A673 (cell line): ENCODE results near the gene TSR2. TPM values are rescaled to one million over a fixed set of nuclear protein-coding genes. Genes with fewer than 3 reads are reported as not detected.

Source experiments
- BruUV-seq: library from RNA; stranded (reverse); fragments of 400-500 nt; replicated peaks from 2 replicates; lab custom pipeline; 2021; lab: Mats Ljungman, UMichigan
- CTCF ChIA-PET: fragments of 300-600 bp; sonication (Branson Sonifier 250); formaldehyde crosslinking; loops from one replicate; lab custom pipeline; 2022; ENCODE audit warnings: antibody characterized with exemption; lab: Charles Lee
- POLR2A ChIA-PET: fragments of 300-600 bp; sonication (Branson Sonifier 250); formaldehyde crosslinking; loops from one replicate; lab custom pipeline; 2022; ENCODE audit warnings: antibody characterized with exemption; ENCODE audit not compliant: low non-redundant PET; lab: Charles Lee
- DNase-seq: peaks from one replicate; pipeline ENCODE4 v3.0.0-alpha.2; 2015; ENCODE audit warnings: low spot score
- H3K27ac ChIP-seq: fragments of 200-600 bp; sonication (generic); 2 replicates; pipeline ENCODE4 v1.5.1; 2016; ENCODE audit warnings: mixed run types, low read depth, mild to moderate bottlenecking, mixed read lengths, antibody characterized with exemption, low read length; ENCODE audit not compliant: poor library complexity, severe bottlenecking
- H3K27me3 ChIP-seq: fragments of 200-600 bp; sonication (generic); replicated peaks from 2 replicates; pipeline ENCODE4 v1.6.1; 2017; ENCODE audit warnings: mixed run types, low read depth, mild to moderate bottlenecking, mixed read lengths, antibody characterized with exemption, low read length; ENCODE audit not compliant: insufficient read depth, poor library complexity
- H3K36me3 ChIP-seq: fragments of 200-600 bp; sonication (generic); 2 replicates; pipeline ENCODE4 v1.6.1; 2016; ENCODE audit warnings: mixed run types, mild to moderate bottlenecking, mixed read lengths, antibody characterized with exemption, low read length; ENCODE audit not compliant: insufficient read depth, poor library complexity, severe bottlenecking
- H3K4me1 ChIP-seq: fragments of 200-600 bp; sonication (generic); 2 replicates; pipeline ENCODE4 v1.6.1; 2017; ENCODE audit warnings: mixed run types, mild to moderate bottlenecking, mixed read lengths, antibody characterized with exemption, low read length; ENCODE audit not compliant: insufficient read depth, poor library complexity, severe bottlenecking
- H3K4me3 ChIP-seq: fragments of 200-600 bp; sonication (generic); 2 replicates; pipeline ENCODE4 v1.5.1; 2016; ENCODE audit warnings: low read depth, mixed run types, mild to moderate bottlenecking, mixed read lengths, low read length; ENCODE audit not compliant: poor library complexity, severe bottlenecking
- H3K9me3 ChIP-seq: fragments of 200-600 bp; sonication (generic); 2 replicates; pipeline ENCODE4 v1.6.1; 2016; ENCODE audit warnings: mixed run types, low read depth, mild to moderate bottlenecking, mixed read lengths, antibody characterized with exemption, low read length; ENCODE audit not compliant: poor library complexity, severe bottlenecking
- EZH2 ChIP-seq: fragments of 200-600 bp; sonication (generic); IDR thresholded peaks from 2 replicates; pipeline ENCODE4 v1.6.1; 2017; ENCODE audit warnings: borderline replicate concordance, low read depth, mild to moderate bottlenecking, mixed read lengths, antibody characterized with exemption, low read length; ENCODE audit not compliant: poor library complexity, severe bottlenecking
- intact Hi-C: fragments of 100-400 bp; cut with micrococcal nuclease; formaldehyde crosslinking; loops from one replicate; pipeline ENCODE4 v1.10.0; 2022; ENCODE audit not compliant: unreplicated experiment
- total RNA-seq: library from RNA; stranded (reverse); gene quantifications from 2 replicates; pipeline ENCODE4 v1.2.3, GENCODE V29; 2021
- TF ChIP-seq, protein P1 (sequence below): fragments of 300-800, 200-600 bp; sonication (generic); conservative IDR thresholded peaks from 2 replicates; pipeline ENCODE4 v1.5.1; 2017; ENCODE audit warnings: low read depth, mild to moderate bottlenecking, antibody characterized with exemption, low read length, moderate library complexity, mixed read lengths

TSR2 gene
- total RNA-seq, 1 experiment from 2014 or later: 40.8 TPM

GRCh38 chrX:54416965-54417364, 23.2 kb upstream of the TSR2 start:
- Histone ChIP-seq H3K27me3 (no peaks in the 10 kb centered on the region), H3K4me3 (no peak overlapping the region), H3K9me3 (no peaks in the 10 kb centered on the region), H3K36me3 (no peaks in the 10 kb centered on the region), H3K27ac (no peak overlapping the region), H3K4me1 (no peaks in the 10 kb centered on the region)
- BruUV-seq: no TSS peak
- CTCF ChIA-PET: no interaction called here
- POLR2A ChIA-PET: no interaction called here
- no peak for DNase-seq
- TF ChIP-seq, protein P1, sequence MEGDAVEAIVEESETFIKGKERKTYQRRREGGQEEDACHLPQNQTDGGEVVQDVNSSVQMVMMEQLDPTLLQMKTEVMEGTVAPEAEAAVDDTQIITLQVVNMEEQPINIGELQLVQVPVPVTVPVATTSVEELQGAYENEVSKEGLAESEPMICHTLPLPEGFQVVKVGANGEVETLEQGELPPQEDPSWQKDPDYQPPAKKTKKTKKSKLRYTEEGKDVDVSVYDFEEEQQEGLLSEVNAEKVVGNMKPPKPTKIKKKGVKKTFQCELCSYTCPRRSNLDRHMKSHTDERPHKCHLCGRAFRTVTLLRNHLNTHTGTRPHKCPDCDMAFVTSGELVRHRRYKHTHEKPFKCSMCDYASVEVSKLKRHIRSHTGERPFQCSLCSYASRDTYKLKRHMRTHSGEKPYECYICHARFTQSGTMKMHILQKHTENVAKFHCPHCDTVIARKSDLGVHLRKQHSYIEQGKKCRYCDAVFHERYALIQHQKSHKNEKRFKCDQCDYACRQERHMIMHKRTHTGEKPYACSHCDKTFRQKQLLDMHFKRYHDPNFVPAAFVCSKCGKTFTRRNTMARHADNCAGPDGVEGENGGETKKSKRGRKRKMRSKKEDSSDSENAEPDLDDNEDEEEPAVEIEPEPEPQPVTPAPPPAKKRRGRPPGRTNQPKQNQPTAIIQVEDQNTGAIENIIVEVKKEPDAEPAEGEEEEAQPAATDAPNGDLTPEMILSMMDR: no peak
- no peak for TF ChIP-seq EZH2
- intact Hi-C loops: no loop called here

DNA sequence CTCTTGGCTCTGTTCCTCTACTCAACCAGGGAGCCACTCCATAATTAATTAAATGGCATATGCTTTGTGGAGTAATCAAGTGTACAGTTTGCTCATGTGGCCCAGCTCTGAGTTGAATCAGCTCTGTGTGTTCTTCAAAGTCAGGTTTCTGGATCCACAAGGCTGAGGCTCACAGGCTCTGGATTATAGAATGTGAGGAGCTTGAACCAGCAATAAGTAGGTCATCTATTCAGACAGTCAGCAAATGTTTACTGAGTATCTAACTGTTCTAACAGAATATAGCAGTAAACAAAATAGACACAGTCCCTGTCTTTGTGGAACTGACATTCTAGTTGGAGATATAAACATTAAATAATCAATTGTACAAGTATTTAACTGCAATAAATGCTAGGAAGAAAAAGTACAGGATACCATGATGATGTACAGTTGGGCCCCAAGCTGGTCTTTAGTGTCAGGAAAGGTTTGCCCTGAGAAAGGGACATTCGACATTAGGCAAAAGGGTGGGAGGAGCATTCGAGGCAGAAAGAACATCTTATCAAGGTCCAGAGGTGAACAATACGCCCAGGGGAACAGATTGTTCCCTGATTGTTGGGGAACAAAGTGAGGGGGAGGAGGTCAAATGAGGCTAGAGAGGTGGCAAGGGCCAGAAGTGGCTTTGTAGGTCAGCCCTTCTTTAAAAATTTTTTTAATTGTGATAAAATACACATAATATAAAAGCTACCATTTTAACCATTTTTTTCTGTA, 20.5 kb upstream of the TSR2 start:
- no peaks in the 10 kb centered on the region for H3K36me3 ChIP-seq
- TF ChIP-seq EZH2: no peak
- TF ChIP-seq, protein P1: no peak
- no peak for DNase-seq
- BruUV-seq: no TSS peak
- no peaks in the 10 kb centered on the region for H3K27me3 ChIP-seq
- ChIA-PET CTCF (no interaction called here), POLR2A (no interaction called here)
- H3K27ac ChIP-seq: no peak overlapping the region
- H3K4me3 ChIP-seq: no peak overlapping the region
- no peaks in the 10 kb centered on the region for H3K9me3 ChIP-seq
- intact Hi-C loops: no loop called here
- no peaks in the 10 kb centered on the region for H3K4me1 ChIP-seq

GRCh38 chrX:54422168-54422567, 18.0 kb upstream of the TSR2 start:
- H3K4me1 ChIP-seq: no peaks in the 10 kb centered on the region
- no TSS peak for BruUV-seq
- CTCF ChIA-PET: no interaction called here
- DNase-seq: no peak
- no peaks in the 10 kb centered on the region for H3K27me3 ChIP-seq
- intact Hi-C loops: no loop called here
- no peak overlapping the region for H3K27ac ChIP-seq
- H3K4me3 ChIP-seq: no peak overlapping the region
- H3K36me3 ChIP-seq: no peaks in the 10 kb centered on the region
- no peak for TF ChIP-seq EZH2
- TF ChIP-seq, protein P1: no peak
- POLR2A ChIA-PET: interaction anchor here (0.7 kb wide), 1 partner anchor 87 kb away, joined by 6 read pairs; no protein-coding TSS in a partner anchor
- H3K9me3 ChIP-seq: no peaks in the 10 kb centered on the region
